NCI-H2196 (cell line): ENCODE data around the gene ITPRIP.

Experiments
- DNase-seq: peaks from one replicate; lab custom pipeline; 2025; ENCODE audit not compliant: unreplicated experiment; lab: John Stamatoyannopoulos, UW

ITPRIP gene

GRCh38 chr10:104342941-104343411 is 4.7 kb upstream of the ITPRIP start:
- DNase-seq = no peak

- no peak for DNase-seq
These were observed 2.4 kb upstream of the ITPRIP start for GRCh38 chr10:104340641-104341040.

GRCh38 chr10:104340111-104340526 is 1.9 kb upstream of the ITPRIP start:
- no peak for DNase-seq

GRCh38 chr10:104339469-104340110 is 1.3 kb upstream of the ITPRIP start:
- peak; percentile 6 for DNase-seq

GRCh38 chr10:104337521-104337984 is 712 bp downstream of the ITPRIP start:
- DNase-seq = no peak

- no peak for DNase-seq
These were observed 1.3 kb downstream of the ITPRIP start for GRCh38 chr10:104336821-104337467.

- peak; percentile 10 for DNase-seq
These were observed 3.2 kb downstream of the ITPRIP start for GRCh38 chr10:104334965-104335650.

- no peak for DNase-seq
These were observed 3.7 kb downstream of the ITPRIP start for GRCh38 chr10:104334561-104334960.

GRCh38 chr10:104333728-104334373 is 4.4 kb downstream of the ITPRIP start:
- DNase-seq = peak; percentile 11

GRCh38 chr10:104333032-104333727 is 5.1 kb downstream of the ITPRIP start:
- DNase-seq = no peak

GRCh38 chr10:104332243-104333031 is 5.8 kb downstream of the ITPRIP start:
- no peak for DNase-seq

- no peak for DNase-seq
These were observed 6.9 kb downstream of the ITPRIP start for GRCh38 chr10:104331208-104331838.

- DNase-seq = no peak
These were observed 7.8 kb downstream of the ITPRIP start for GRCh38 chr10:104330168-104331110.

- no peak for DNase-seq
These were observed 8.5 kb downstream of the ITPRIP start for GRCh38 chr10:104329735-104330134.

- no peak for DNase-seq
These were observed 9.2 kb downstream of the ITPRIP start for GRCh38 chr10:104328896-104329710.

GRCh38 chr10:104328646-104328895 is 9.7 kb downstream of the ITPRIP start:
- DNase-seq = no peak

- no peak for DNase-seq
These were observed 10.3 kb downstream of the ITPRIP start for GRCh38 chr10:104327745-104328645.
